HG03064 (cell line): ENCODE results near the gene RTN4RL1.

Experiments
- ATAC-seq: cut with Tn5 transposase; IDR thresholded peaks from one replicate; pipeline ENCODE4 v1.9.1; 2021; ENCODE audit warnings: low read depth; ENCODE audit not compliant: unreplicated experiment

The RTN4RL1 gene

DNA sequence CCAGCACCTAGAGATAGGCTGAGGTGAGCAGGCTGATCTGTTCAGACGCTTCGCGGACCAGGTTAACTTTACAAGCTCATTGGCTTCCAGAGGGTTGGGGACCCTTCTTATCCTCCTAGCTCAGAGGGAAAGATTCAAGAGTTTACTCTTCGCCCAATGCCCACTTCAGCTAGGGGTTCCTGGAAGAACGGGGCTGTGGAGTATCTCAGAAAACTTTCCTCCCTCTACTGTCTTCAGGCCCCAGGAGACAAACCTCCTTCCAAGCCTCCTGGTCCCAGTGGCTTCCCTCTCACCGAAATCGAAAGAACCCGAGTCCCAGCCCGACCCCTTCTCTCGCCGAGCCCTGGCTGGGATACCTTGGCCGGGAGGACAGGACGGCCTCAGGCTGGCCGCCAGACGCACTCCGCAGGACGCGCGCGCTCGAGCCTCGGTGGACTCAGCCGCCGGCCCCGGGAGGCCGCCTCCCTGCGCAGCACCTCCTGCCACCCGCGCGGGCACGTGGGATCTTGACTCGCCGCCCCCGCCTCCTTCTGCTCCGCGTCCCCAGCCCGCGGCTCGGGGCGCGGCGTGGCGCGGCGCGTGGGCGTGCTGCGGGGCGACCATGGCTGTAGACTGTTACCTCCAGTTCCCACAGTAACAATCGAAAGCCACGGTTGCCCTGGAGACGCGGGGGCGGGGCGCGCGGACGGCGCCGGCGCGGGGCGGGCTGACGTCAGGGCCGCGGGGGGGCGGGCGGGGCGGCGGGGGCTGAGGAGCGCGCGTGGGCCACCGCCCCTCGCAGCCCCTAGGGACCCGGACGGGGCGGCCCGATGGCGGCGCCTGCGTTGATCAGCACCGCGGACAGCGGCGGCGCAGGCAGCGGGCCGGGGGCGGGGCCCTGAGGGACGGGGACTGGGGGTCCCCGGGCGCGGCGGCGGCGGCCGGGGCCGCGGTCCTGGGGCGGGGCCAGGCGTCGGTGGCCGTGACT lies 24.5 kb upstream of the RTN4RL1 start:
- peak; percentile 39 for ATAC-seq

DNA sequence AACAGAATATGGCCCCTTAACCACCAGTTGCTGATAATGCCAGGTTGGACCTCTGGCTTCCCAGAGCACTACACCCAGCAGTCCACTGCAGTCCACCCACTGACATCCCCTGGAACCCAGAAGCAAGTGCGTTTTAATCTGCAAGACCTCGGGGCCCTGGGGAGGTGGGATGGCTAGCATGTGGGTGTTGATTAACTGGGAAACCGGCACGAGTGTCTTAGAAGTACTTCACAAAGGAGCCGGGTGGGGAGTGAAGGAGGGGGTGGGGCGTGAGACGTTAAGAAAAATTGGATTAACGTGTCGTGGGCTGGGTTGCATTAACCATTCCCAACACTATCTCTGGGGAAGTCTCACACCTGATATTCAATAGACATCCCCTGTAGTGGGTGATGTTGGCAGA lies 23.7 kb upstream of the RTN4RL1 start:
- ATAC-seq: no peak

DNA sequence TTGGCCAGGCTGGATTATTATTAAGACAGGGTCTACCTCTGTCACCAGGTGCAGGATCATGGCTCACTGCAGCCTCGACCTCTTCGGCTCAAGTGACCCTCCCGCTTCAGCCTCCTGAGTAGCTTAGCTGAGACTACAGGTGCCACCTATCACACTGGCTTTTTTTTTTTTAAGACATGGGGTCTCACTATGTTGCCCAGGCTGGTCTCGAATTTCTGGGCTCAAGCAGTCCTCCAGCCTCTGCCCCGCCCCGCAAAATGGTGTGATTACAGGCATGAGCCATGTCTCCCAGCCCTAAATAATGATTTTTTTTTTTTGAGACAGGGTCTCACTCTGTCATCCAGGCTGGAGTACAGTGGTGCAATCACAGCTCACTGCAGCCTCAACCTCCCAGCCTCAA lies 22.5 kb upstream of the RTN4RL1 start:
- ATAC-seq: no peak

DNA sequence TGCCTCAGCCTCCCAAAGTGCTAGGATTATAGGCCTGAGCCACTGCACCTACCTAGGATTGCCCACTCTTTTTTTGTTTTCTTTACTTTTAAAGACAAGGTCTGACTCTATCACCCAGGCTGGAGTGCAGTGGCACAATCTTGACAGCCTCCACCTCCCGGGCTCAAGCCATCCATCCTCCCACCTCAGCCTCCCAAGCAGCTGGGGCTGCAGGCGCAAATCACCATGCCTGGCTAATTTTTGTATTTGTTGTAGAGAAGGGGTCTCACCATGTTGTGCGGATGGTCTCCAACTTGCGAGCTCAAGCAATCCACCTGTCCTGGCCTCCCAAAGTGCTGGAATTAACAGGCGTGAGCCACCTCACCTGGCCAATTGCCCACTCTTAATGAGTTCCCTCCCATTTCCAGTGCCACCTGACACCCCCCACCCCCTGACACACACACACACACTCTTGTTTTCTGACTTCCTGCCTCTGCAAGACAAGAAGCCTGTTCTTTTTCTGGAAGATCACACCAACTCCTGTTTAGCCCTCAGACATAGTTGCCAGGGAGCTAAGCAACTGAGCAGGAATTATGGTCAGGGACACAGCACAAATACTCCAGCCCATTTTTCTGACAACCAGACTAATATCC lies 19.2 kb upstream of the RTN4RL1 start:
- ATAC-seq: no peak

DNA sequence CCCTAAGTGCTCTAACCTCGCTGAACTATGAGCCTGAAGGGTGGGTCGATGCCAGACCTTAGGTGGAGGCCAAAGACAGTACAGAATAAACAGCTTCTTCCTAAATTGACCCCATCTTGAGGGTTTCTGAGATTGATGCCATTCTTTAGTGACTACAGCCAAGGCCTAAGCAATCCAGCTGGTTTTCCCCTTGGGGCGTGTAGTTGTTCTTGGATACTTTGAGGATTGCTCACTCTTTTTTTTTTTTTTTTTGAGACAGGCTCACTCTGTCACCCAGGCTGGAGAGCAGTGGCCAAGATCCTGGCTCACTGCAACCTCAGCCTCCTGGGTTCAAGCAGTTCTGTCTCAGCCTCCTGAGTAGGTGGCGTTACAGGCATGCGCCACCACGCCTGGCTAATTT lies 18.7 kb upstream of the RTN4RL1 start:
- ATAC-seq: no peak

DNA sequence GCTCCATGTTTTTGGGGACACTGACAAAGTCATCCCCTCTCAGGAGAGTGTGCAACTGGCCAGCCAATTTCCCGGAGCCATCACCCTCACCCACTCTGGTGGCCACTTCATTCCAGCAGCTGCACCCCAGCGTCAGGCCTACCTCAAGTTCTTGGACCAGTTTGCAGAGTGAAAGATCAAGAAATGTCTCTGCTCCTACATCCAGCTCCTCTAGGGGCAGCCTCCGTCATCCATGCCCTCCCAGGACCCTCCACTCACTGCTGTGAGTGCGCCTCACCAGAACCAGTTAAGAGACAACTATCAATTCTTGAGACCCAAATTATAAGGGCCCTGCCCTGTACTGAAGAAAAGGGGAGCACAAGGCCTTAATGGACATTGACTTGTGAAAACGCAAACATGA lies 17.8 kb upstream of the RTN4RL1 start:
- no peak for ATAC-seq

DNA sequence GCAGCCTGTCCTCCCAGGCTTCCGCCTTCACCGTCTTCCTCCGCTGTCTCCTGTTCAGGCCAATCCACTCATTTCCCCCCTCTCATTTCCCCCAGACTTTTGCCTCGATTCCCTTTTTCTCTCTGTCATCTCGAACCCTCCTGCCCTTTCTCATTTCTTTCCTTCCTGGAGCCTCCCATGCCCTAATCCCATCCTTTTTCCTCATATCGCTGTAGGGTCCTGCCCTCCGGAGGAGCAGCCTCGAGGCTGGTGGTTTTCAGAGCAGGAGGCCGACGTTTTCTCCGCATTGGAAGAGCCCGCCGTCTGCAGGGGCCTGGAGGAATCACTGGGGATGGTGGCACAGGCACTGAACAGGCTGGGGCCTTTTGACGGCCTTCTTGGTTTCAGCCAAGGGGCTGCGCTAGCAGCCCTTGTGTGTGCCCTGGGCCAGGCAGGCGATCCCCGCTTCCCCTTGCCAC lies 17.3 kb upstream of the RTN4RL1 start:
- no peak for ATAC-seq

DNA sequence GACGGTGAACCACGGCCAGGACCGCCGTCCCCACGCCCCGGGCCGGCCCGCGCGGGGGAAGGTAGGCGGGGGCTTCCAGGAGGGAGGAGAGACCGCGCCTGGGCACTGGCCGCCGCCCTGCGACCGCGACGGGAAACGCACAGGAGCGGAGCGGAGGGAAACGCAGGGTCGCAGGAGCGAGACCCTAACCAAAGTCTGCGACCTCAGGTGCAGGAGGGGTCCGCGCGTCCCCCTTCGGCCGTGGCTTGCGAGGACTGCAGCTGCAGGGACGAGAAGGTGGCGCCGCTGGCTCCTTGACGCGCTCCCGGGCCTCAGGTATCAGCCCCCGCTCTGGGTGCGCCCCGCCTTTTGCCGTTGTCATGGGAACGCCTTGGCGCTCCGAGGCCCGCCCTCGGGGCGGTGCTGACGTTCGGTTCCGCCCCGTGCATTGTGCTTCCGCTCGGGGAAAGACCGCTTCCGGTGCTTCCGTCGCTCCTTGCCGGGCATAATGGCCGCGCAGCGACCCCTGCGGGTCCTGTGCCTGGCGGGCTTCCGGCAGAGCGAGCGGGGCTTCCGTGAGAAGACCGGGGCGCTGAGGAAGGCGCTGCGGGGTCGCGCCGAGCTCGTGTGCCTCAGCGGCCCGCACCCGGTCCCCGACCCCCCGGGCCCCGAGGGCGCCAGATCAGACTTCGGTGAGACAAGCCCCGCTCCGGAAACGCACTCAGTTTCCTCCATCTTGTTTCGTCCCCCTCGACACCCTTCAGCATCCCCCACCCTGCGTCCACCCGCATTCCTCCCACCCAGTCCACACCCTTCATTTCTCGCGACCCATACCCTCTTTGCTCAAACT lies 16.6 kb upstream of the RTN4RL1 start, which contains the start of gene OVCA2:
Gene OVCA2 (plus strand): TSS at position 462 of the 829 bp plus-strand sequence. CDS start 26 bp downstream, at position 488.
- ATAC-seq: peak; percentile 69

DNA sequence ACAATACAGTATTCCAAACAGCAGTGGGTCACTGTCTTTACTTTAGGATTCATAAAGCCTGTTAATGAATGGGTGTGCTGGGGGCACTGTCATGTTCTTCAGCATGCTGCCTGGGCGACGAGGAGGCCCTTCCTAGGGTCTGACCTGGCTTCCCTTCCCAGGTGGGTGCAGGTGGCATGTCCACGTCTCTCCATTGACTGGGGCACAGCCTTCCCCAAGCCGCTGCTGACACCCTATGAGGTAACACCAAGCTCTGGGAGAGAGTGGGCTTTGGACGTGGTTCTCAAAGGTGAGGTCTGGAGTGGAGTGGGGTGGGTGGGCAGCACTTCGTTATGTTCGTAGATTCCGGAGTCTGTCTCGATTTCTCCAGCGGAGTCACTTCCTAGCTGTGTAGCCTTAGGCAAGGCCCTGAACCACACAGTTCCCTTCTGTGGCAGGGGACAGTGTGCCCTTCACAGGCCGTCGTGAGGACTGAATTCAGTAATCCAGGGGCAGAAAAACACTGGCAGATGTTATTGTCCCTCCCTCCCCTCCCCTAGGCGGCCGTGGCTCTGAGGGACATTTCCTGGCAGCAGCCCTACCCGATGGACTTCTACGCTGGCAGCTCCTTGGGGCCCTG lies 15.9 kb upstream of the RTN4RL1 start:
- ATAC-seq: no peak

DNA sequence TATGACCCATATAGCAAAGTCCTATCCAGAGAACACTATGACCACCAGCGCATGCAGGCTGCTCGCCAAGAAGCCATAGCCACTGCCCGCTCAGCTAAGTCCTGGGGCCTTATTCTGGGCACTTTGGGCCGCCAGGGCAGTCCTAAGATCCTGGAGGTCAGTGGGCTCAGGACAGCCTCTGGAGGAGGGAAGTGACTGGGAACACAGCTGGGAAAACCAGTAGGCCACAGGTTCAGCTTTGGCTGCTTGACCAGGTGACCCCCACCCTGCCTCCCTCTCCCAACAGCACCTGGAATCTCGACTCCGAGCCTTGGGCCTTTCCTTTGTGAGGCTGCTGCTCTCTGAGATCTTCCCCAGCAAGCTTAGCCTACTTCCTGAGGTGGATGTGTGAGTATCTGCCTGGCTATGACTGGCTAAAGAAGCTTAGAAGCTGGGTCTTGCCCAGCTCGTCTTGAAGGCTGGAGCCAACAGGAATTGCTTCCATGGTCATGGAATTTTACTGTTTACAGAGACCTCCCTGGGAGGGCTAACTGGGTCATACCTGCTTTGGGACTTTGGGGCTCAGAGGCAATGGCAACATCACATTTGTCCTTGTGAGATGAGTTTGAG lies 15.2 kb upstream of the RTN4RL1 start:
- no peak for ATAC-seq

DNA sequence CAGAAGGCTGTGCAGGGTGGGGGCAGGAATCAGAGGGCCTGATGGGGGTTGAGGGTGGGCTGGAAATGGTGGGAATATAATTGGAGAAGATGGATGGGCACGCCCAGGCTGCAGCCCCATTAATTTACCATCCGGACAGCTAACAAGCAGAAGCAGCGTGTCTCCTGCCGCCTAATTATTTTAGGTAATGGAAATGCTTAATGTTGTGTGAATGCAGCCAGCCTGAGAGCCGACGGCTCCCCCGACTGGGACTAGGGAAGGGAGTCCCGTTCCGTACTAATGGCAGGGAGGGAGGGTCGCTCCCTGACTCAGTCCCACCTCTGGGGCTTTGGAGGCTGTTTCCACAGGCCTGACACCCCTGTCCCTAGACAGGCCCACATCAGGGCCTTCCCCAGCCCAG lies 12.0 kb upstream of the RTN4RL1 start:
- no peak for ATAC-seq

DNA sequence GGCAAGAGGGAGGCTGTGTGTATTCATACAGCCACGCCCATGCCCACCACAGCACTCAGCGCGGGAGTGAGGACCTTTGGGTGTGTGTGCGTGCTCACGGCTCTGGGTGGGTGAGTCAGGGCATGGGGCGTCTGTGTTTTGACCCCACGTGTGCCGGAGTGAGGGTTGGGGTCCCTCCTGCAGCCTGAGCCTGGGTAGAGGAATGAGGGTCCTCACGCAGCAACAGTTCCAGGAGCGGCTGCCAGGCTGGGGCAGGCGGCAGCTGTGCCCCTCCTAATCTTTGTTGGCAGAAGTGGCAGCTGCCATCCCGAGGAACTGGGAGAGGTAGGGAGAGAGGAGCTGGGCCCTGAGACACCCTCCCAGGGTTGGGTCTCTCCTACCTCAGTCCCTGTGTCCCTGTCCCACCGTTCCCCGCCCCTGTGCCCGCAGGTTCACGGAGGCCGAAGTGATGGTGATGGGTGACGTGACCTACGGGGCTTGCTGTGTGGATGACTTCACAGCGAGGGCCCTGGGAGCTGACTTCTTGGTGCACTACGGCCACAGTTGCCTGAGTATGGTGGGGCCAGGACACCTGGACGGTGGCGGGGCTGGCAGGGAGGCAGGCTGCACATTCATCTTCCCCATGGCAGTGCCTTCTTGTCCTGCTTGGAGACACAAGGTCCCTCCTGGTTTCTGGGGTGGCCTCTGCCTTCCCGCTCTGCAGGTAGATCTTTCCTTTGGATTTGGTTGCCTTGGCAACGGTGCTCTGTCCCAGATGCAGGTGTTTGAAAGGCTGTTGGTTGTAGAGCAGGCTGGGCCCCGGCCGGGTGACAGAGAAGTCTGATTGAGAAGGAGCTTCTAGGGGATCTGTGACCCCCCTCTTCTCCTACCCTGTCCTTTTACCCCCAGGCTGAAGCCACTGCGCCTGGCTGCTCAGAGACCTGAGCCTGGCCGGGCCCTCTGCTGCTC lies 10.7 kb upstream of the RTN4RL1 start:
- no peak for ATAC-seq

DNA sequence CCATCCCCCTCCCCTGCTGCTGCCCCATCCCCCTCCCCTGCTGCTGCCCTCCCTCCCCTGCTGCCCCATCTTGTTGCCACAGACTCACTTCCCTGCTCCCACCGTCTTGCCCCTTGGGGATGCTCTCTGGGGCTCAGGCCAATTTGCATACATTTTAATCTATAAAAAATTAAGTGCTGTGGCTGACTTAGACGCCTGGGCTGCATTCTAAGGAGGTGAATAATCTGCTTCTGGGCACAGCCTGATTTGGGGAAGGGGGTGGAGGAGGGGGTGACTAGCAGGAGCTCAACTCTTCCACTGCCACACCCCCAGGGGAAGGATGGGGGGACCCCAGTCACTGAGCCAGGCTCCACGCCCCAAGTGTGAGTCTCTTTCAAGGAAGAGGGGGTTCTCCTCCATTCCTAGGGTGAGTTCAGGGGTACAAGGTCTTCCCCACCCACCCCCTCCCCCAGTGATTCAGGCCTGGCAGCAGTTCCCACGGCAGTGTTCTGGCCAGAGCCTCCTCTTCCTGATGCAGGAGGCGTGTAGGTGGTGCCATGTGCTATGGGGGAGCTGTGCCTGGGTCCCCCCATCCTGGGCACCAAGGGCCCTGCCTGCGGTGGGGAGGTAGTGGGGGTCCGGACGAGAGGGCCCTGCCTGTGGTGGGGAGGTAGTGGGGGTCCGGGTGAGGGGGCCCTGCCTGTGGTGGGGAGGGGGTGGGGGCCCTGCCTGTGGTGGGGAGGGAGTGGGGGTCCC lies 9.8 kb upstream of the RTN4RL1 start:
- no peak for ATAC-seq

DNA sequence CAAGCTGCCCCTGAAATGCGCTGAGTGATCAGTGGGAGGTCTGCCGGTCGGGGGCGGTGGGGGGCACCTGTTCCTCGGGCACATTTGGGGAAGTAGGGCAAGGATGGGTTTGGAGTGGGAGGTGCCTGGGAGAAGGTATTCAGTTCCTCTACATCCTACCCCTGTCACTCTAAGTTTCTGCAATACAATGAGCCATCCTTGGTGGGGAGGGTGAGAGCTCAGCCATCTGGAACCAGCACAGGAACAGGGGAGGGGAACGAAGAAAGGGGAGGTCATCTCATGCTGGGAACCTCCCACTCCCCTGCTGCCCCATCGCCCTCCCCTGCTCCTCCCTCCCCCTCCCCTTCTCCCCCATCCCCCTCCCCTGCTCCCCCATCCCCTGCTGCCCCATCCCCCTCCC lies 9.0 kb upstream of the RTN4RL1 start:
- ATAC-seq: no peak

DNA sequence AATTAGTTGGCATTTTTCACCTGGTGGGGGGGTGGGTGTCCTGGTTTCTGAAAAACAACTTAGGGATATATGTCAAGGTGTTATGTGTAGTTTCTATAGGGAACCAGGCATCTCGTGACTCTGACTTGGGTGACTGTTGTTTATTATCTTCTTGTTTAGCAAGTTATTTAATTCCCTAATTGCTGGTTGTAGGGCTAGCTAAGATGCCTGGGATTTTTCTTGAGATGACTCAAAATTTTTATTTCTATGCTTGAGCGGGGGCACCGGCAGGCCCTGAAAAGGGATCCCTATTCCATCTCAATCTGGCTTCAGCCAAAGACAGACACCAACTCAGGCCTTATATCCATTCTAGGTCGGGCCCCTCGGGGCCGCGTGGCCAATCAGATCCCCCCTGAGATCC lies 8.0 kb upstream of the RTN4RL1 start:
- no peak for ATAC-seq

DNA sequence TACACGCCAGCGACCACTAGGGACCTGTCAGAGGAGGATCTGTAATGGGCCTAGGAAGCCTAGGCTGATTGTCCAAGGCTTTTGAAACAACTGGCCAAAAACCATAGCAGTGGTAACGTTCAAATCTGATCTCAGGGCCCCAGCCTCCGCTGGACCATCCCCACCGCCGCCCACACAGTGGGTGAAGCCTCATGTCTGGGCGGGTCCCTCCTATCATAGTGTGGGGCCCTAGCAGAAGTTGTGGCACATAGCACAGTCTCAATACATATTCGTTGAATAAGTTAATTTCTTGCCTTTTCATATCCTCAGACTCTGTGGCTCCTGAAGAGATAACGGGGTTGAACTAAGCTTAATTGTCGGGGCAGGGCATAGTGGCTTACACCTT lies 5.6 kb upstream of the RTN4RL1 start:
- ATAC-seq: no peak

DNA sequence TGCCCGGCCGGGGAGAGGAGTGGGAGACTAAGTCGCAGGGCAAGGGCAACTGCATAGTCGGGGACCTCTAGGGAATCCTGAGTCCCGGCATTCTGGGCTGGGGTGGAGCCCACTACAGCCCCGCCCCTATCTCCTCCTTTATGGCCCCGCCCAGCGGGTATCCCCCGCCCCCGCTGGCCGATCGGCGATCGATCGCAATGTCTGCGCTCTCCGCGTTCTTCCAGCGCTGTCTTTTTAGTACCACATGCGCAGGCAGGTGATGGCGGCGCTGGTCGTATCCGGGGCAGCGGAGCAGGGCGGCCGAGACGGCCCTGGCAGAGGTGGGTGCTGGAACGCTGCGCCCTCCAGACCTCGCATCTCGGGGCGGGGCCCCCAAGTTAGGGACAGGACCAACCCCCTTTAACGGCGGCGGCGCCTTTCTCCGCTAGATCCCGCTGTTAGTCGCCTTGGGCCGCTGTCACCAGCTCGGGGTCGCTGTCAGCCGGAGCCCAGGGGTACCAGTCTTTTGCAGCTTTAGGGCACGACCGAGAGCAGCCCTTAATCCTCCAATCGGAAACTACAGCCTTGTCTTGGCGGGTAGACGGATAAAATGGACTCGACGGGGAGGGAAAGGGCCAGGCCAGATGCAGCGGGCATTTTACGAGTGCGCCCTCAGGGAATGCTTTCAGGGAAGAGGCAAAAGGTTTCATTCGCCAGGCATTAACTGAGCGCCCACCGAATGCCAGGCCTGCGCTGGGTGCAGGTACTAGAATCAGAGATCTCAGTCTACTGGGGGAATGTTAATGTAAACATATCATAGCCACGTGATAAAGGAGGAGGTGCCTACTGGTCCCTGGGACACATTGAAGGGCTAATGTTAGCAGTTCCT lies 5.0 kb upstream of the RTN4RL1 start, which contains the start of gene DPH1:
Gene DPH1 (plus strand): TSS at position 243 of the 868 bp plus-strand sequence. CDS start 17 bp downstream, at position 260.
- ATAC-seq: no peak
